GM18951 (cell line): ENCODE measurements around the gene EIF3B.
A peak's percentile ranks its signal among the peaks of the same experiment; 100 is the strongest.
"Not testable (repeated sequence)": the region's sequence is repeated elsewhere in the genome, so short reads cannot be mapped to it uniquely, and the experiment has no call there.

ENCODE experiments used
- POLR2A ChIP-seq: IDR thresholded peaks from 4 replicates; pipeline ENCODE4 v1.6.1; 2011; ENCODE audit warnings: mild to moderate bottlenecking; ENCODE audit not compliant: insufficient read length, insufficient read depth; ENCODE audit errors: extremely low read depth
- in situ Hi-C: fragments of 300-500 bp; cut with MboI; formaldehyde crosslinking; loops from one replicate; pipeline ENCODE4 v1.12.0; 2022; ENCODE audit warnings: low sequenced_read_pairs, mixed read lengths, inconsistent platforms; ENCODE audit not compliant: unreplicated experiment

The EIF3B gene

GRCh38 chr7:2387897-2388636, 33.4 kb downstream of the EIF3B start:
- in situ Hi-C loops, result no loop called here

GRCh38 chr7:2388637-2388954, 34.0 kb downstream of the EIF3B start:
- in situ Hi-C loops, result no loop called here
- no peak for TF ChIP-seq POLR2A

More at GRCh38 chr7:2387897-2388636, 33.4 kb downstream of the EIF3B start:
- TF ChIP-seq POLR2A, result no peak

- in situ Hi-C loops, result not testable (repeated sequence)
These were observed 35.6 kb downstream of the EIF3B start for GRCh38 chr7:2390020-2390816.

- in situ Hi-C loops, result no loop called here
- TF ChIP-seq POLR2A, result no peak
These were observed 39.1 kb downstream of the EIF3B start for GRCh38 chr7:2393706-2394105.

GRCh38 chr7:2394566-2395082, 40.0 kb downstream of the EIF3B start:
- in situ Hi-C loops, result no loop called here
- no peak for TF ChIP-seq POLR2A

- no peak for TF ChIP-seq POLR2A
- in situ Hi-C loops, result no loop called here
These were observed 43.9 kb downstream of the EIF3B start for GRCh38 chr7:2398506-2398905.

GRCh38 chr7:2399848-2400587, 45.4 kb downstream of the EIF3B start:
- in situ Hi-C loops, result no loop called here
- TF ChIP-seq POLR2A, result no peak

- no peak for TF ChIP-seq POLR2A
- in situ Hi-C loops, result no loop called here
These were observed 48.0 kb downstream of the EIF3B start for GRCh38 chr7:2402687-2403013.

GRCh38 chr7:2403014-2403717, 48.5 kb downstream of the EIF3B start, which contains the start of gene CHST12:
Gene CHST12, plus strand, starts transcription at chr7:2403611. Its CDS starts 29,029 bp downstream, at chr7:2432640.
- in situ Hi-C loops, result no loop called here
- TF ChIP-seq POLR2A, result peak; percentile 78

- no peak for TF ChIP-seq POLR2A
- in situ Hi-C loops, result no loop called here
These were observed 49.4 kb downstream of the EIF3B start for GRCh38 chr7:2403718-2404648.

GRCh38 chr7:2404714-2405119, 50.1 kb downstream of the EIF3B start:
- in situ Hi-C loops, result no loop called here

GRCh38 chr7:2405201-2405600, 50.6 kb downstream of the EIF3B start:
- in situ Hi-C loops, result no loop called here
- TF ChIP-seq POLR2A, result no peak

More at GRCh38 chr7:2404714-2405119, 50.1 kb downstream of the EIF3B start:
- TF ChIP-seq POLR2A, result no peak
